Measurements from ENCODE around the gene EGR4.

- no peak for TF ChIP-seq CTCF (IDR thresholded peaks at IDR 0.05; ENCODE audit: low read depth, low read length, missing input control)
- no peak for TF ChIP-seq EGR1 (IDR thresholded peaks at IDR 0.05; ENCODE audit: low read depth in 2 of 2)
Measured at GRCh38 chr2:73252238-73253027, 40.9 kb downstream of the EGR4 start.

Data from liver (tissue), 3 donors.